Peyer's patch (tissue), 4 donors: ENCODE results near the gene WWC1. TPM values are rescaled to one million over a fixed set of nuclear protein-coding genes. Genes with fewer than 3 reads are reported as not detected.
"Not testable (repeated sequence)": the region's sequence is repeated elsewhere in the genome, so short reads cannot be mapped to it uniquely, and the experiment has no call there.

Source experiments
- DNase-seq, 3 donors: peaks; one replicate each; pipeline ENCODE4 v3.0.0-alpha.2; 2017 to 2019
- H3K27ac ChIP-seq, 4 donors: fragments of 200-600 bp; sonication (generic); one replicate each; pipeline ENCODE4 v1.5.1; 2016 to 2019
- H3K27me3 ChIP-seq, 2 donors: fragments of 200-600 bp; sonication (generic); one replicate each; pipeline ENCODE4 v1.5.1; 2019
- H3K36me3 ChIP-seq, 3 donors: fragments of 200-600 bp; sonication (generic); one replicate each; pipeline ENCODE4 v1.5.1; 2016 to 2019
- H3K4me1 ChIP-seq, 4 donors: fragments of 200-600 bp; sonication (generic); one replicate each; pipeline ENCODE4 v1.5.1; 2016 to 2019
- H3K4me3 ChIP-seq, 4 donors: fragments of 200-600 bp; sonication (generic); 1 replicate in 3 of 4; 2 replicates in 1 of 4; pipeline ENCODE4 v1.5.1; 2016 to 2019; ENCODE audit warnings: mild to moderate bottlenecking in 1 of 4
- H3K9me3 ChIP-seq, 4 donors: fragments of 200-600 bp; sonication (generic); one replicate each; pipeline ENCODE4 v1.5.1; 2016 to 2019; ENCODE audit warnings: mild to moderate bottlenecking in 1 of 4
- POLR2A ChIP-seq, 2 donors: fragments of 450-650 bp; IDR thresholded peaks; one replicate each; pipeline ENCODE4 v1.5.1; 2017; ENCODE audit warnings: antibody characterized with exemption in 2 of 2, mild to moderate bottlenecking in 2 of 2, moderate library complexity in 2 of 2
- total RNA-seq, 4 donors: library from RNA; depleted of rRNA; stranded (reverse); fragments of >200 nt; gene quantifications; one replicate each; pipeline ENCODE4 v1.1.0, GENCODE V29; 2016
- TF ChIP-seq, protein P1 (sequence below), 6 experiments: fragments of 450-650 bp in 4 of 6; fragments of 200-600 bp in 2 of 6; sonication (generic) in 1 of 6; IDR thresholded peaks; one replicate each; pipeline ENCODE4 v1.5.1; 2017 to 2019; ENCODE audit warnings: antibody characterized with exemption in 6 of 6, mild to moderate bottlenecking in 3 of 6, moderate library complexity in 1 of 6

The WWC1 gene
- total RNA-seq, 4 donors from 2014 or later = 47.0 to 63.2 (median 52.8) TPM

DNA sequence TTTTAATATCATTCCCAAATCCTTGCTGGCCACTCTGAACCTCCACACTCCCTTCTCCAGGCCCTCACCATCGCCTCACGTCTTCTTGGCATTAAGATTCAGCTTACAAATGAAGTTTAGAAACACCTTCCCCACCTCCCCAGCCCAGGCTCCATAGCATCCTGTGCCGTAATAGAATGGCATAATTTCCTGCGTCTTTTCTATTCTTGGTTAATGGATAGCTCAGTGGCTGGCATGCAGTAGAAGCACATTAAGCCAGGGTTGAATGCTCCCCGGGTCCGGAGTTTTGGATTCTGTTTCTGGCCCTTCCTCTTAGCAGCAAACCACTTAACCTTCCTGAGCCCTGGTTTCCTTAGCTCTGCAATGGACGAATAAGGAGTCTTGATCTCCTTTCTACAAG is 13.8 kb downstream of the WWC1 start:
- H3K9me3 ChIP-seq = no peaks in the 10 kb centered on the region
- no peak overlapping the region for H3K4me3 ChIP-seq
- H3K36me3 ChIP-seq = no peaks in the 10 kb centered on the region
- no peaks in the 10 kb centered on the region for H3K27me3 ChIP-seq
- no peak for DNase-seq
- no peak overlapping the region for H3K27ac ChIP-seq
- peaks cover 0 to 40% (median 0%) of the 10 kb centered on the region in 4 donors for H3K4me1 ChIP-seq
- no peak for TF ChIP-seq POLR2A (IDR thresholded peaks at IDR 0.05)
- TF ChIP-seq, protein P1, sequence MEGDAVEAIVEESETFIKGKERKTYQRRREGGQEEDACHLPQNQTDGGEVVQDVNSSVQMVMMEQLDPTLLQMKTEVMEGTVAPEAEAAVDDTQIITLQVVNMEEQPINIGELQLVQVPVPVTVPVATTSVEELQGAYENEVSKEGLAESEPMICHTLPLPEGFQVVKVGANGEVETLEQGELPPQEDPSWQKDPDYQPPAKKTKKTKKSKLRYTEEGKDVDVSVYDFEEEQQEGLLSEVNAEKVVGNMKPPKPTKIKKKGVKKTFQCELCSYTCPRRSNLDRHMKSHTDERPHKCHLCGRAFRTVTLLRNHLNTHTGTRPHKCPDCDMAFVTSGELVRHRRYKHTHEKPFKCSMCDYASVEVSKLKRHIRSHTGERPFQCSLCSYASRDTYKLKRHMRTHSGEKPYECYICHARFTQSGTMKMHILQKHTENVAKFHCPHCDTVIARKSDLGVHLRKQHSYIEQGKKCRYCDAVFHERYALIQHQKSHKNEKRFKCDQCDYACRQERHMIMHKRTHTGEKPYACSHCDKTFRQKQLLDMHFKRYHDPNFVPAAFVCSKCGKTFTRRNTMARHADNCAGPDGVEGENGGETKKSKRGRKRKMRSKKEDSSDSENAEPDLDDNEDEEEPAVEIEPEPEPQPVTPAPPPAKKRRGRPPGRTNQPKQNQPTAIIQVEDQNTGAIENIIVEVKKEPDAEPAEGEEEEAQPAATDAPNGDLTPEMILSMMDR (IDR thresholded peaks at IDR 0.05) = no peak

DNA sequence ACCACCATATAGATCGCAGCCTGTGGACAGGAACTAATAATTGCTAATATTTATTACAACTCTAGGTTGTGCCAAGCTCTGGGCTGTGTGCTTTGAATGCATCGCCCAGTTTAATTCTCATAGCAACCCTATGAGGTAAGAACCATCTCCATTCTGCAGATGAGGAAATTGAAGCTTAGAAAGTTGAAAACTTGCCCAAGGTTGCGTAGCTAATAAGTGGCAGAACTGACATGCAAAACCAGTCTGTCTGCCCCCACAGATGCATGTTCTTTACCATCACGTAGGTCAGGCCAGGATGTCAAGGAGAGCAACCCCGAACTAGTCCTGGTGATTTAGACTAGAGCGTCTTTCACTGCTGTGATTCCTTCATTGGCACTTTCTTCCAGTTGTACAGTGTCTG is 15.6 kb downstream of the WWC1 start:
- Histone ChIP-seq H3K36me3 (no peaks in the 10 kb centered on the region), H3K27me3 (no peaks in the 10 kb centered on the region), H3K4me1 (peaks cover 0 to 40% (median 0%) of the 10 kb centered on the region in 4 donors), H3K4me3 (no peak overlapping the region), H3K27ac (no peak overlapping the region), H3K9me3 (no peaks in the 10 kb centered on the region)
- TF ChIP-seq, protein P1 (IDR thresholded peaks at IDR 0.05) = no peak
- no peak for TF ChIP-seq POLR2A (IDR thresholded peaks at IDR 0.05)
- DNase-seq = no peak

DNA sequence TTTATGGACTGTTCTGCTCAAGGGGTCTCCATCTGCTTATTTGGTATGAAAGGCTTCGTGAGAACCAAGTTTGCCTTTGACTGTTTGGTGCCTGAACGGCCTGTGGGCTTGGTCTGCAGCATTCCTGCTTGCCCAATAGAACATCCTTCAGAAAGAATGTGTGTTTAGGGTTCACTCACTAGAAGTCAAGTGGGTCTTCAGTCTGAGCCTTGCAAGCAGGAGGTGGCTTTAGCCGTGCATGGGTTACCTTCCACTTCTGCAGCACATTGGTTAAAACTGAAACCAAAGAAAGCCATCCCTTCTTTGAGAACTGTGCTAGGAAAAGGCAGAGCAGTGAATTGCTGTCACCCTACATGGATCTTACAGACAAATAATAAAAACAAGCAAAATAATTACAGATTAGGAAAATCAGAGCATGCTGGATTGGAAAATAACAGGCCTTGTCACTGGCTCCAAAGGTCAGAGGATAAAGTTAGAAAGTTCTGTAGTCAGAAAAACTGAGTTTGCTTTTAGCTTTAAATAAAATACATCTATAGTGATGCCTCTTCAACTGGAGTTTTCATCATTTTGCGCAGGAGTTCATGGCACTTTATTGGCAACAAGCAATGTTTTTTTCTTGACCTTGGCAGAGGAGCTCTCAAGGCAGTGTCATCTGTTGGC is 16.6 kb downstream of the WWC1 start:
- H3K36me3 ChIP-seq = no peaks in the 10 kb centered on the region
- peaks cover 0 to 33% (median 0%) of the 10 kb centered on the region in 4 donors for H3K4me1 ChIP-seq
- no peak overlapping the region for H3K27ac ChIP-seq
- H3K4me3 ChIP-seq = no peak overlapping the region
- no peak for DNase-seq
- H3K9me3 ChIP-seq = no peaks in the 10 kb centered on the region
- no peak for TF ChIP-seq POLR2A (IDR thresholded peaks at IDR 0.05)
- TF ChIP-seq, protein P1 (IDR thresholded peaks at IDR 0.05) = no peak
- H3K27me3 ChIP-seq = no peaks in the 10 kb centered on the region

DNA sequence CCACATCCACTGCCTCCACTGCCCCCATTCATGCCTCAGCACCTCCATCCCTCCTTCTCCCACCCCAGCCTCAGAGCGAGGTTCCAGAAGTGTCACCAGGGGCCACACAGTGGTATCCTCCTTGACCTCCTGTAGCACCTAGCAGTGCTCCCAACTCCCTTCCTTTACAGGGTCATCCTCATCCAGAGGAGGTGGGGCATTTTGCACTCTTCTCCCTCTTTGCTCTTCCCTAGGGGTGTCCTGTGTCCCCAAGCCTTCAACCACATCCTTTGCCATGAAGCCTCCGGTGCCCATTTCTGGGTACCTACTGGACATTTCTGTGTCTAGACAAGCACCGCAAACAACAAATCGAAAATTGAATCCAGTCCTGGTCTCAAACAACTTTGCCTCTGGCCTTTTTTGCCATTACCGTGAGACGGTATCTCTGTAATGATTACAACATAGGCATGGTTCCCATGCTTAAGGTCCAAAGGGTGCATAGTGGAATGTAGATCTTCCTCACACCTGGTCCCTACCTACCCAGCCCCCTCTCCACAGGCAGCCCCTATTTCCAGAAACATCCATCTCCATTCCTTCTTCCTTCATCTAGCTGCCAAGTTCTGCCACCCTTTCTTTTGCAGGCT is 17.6 kb downstream of the WWC1 start:
- DNase-seq = no peak
- peak overlapping the region in 1 of 4 donors; percentile 13 for H3K27ac ChIP-seq

DNA sequence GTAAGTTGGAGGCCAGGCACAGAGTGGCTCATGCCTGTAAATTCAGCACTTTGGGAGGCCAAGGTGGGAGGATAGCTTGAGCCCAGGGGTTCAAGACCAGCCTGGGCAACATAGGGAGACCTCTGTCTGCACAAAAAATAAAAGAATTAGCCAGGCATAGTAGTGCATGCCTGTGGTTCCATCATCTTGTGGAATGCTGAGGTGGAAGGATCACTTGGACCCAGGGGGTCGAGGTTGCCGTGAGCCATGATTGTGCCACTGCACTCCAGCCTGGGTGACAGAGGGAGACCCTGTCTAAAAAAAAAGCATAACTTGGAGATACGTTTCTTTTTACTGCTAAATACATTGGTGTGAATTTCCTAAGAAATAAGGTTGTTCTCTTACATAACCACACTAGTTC is 19.1 kb downstream of the WWC1 start:
- not testable (repeated sequence) for H3K9me3 ChIP-seq, H3K27ac ChIP-seq, H3K4me3 ChIP-seq, H3K27me3 ChIP-seq, DNase-seq, H3K36me3 ChIP-seq
- peaks cover 0 to 43% (median 0%) of the 10 kb centered on the region in 4 donors for H3K4me1 ChIP-seq

More for the DNA sequence above, 17.6 kb downstream of the WWC1 start:
- TF ChIP-seq POLR2A (IDR thresholded peaks at IDR 0.05) = no peak
- TF ChIP-seq, protein P1 (IDR thresholded peaks at IDR 0.05) = no peak
- Histone ChIP-seq H3K9me3 (no peaks in the 10 kb centered on the region), H3K4me3 (no peak overlapping the region), H3K27me3 (no peaks in the 10 kb centered on the region), H3K36me3 (no peaks in the 10 kb centered on the region), H3K4me1 (peaks cover 0 to 37% (median 0%) of the 10 kb centered on the region in 4 donors)

DNA sequence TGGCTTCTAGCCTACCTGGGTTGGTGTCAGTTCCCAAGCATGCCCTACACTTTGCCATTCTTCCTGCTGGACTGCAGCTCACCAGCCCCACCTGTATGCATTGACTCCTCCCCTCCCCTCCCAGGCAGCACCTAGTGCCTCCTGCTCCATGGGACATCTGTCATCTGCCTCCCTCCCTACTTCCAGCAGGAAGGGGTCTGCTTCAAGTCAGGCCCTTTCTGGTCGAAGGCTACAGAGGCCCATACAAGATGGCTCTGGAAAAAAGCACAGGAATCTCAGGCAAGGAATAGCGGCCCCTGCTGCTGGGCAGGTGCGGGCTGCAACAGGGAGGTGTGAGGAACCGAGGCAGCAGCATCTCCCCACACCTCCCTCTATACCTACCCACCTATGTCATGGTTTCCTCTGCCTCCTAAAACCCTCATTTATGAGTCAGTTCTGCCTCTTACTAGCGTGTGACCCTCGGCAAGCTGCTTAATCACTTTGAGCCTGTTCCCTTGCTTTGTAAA is 19.7 kb downstream of the WWC1 start:
- no peak for TF ChIP-seq POLR2A (IDR thresholded peaks at IDR 0.05)
- TF ChIP-seq, protein P1 (IDR thresholded peaks at IDR 0.05) = peak in 2 of 6 experiments; percentile 3 to 14
- Histone ChIP-seq H3K27me3 (no peaks in the 10 kb centered on the region), H3K4me3 (no peak overlapping the region), H3K9me3 (no peaks in the 10 kb centered on the region), H3K36me3 (no peaks in the 10 kb centered on the region), H3K4me1 (peaks cover 0 to 43% (median 0%) of the 10 kb centered on the region in 4 donors), H3K27ac (no peak overlapping the region)
- DNase-seq = peak in 1 of 3 donors; percentile 56
